NCI-H345 (cell line): ENCODE measurements around the gene YDJC.
"Not testable (repeated sequence)": the region's sequence is repeated elsewhere in the genome, so short reads cannot be mapped to it uniquely, and the experiment has no call there.

Experiments used
- DNase-seq: peaks from one replicate; lab custom pipeline; 2025; lab: John Stamatoyannopoulos, UW

The YDJC gene

GRCh38 chr22:21605887-21606564 is 23.8 kb downstream of the YDJC start:
- DNase-seq = no peak

- DNase-seq = no peak
These were observed 25.8 kb downstream of the YDJC start for GRCh38 chr22:21603973-21604372.

DNA sequence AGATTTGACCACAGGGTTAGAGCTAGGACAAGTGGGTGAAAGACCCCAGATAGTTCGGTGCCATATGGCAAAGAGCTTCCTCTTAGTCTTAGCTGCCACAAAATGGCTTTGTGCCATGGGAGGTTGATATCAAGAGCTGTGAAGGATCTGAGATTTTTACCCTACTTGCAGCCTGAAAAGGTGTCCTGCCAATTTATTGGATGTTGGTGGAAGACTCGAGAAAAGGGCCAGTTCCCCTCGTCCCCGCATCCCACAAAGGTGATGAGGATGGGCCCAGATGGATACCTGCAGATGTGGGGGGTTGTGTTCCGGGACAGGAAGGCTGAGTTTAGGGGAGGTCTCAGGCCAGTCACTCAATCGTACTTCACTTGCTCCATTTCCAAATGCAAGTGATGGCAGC is 27.2 kb downstream of the YDJC start:
- DNase-seq = no peak

- no peak for DNase-seq
These were observed 30.5 kb downstream of the YDJC start for GRCh38 chr22:21599053-21599893.

DNA sequence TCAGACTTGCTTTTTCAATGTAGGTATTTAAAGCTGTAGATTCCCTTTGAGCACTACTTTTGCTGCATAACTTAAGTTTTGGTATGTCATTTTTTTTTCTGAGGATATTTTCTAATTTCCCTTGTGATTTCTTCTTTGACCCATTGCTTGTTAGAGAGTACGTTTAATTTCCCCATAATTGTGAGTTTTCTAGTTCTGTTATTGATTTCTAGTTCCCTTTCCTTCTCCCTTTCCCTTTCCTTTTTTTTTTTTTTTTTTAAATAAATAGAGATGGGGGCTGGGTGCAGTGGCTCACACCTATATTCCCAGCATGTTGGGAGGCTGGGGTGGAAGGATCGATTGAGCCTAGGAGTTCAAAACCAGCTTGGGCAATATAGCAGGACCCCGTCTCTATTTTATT is 31.5 kb downstream of the YDJC start:
- no peak for DNase-seq

DNA sequence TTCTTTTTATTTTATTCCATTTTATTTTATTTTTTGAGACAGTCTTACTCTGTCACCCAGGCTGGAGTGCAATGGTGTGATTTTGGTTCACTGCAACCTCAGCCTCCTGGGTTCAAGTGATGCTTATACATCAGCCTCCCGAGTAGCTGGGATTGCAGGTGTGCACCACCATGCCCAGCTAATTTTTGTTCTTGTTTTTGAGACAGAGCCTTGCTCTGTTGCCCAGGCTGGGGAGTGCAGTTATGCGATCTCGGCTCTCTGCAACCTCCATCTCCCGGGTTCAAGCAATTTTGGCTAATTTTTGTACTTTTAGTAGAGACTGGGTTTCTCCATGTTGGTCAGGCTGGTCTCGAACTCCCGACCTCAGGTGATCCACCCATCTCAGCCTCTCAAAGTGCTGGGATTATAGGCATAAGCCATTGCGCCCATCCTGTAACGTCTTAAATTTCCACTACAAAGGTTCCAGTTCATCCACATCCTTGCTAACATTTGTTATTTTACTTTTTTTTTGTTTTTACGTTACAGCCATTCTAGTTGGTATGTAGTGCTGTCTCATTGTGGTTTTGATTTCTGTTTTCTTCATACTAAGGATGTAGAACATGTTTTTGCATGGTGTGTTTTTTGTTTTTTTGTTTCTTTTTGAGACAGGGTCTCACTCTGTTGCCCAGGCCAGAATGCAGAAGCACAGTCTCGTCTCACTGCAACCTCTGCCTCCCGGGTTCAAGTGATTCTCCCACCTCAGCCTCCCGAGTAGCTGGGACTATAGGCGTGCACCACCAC is 33.3 kb downstream of the YDJC start:
- not testable (repeated sequence) for DNase-seq

GRCh38 chr22:21594865-21595452 is 34.9 kb downstream of the YDJC start:
- no peak for DNase-seq

DNA sequence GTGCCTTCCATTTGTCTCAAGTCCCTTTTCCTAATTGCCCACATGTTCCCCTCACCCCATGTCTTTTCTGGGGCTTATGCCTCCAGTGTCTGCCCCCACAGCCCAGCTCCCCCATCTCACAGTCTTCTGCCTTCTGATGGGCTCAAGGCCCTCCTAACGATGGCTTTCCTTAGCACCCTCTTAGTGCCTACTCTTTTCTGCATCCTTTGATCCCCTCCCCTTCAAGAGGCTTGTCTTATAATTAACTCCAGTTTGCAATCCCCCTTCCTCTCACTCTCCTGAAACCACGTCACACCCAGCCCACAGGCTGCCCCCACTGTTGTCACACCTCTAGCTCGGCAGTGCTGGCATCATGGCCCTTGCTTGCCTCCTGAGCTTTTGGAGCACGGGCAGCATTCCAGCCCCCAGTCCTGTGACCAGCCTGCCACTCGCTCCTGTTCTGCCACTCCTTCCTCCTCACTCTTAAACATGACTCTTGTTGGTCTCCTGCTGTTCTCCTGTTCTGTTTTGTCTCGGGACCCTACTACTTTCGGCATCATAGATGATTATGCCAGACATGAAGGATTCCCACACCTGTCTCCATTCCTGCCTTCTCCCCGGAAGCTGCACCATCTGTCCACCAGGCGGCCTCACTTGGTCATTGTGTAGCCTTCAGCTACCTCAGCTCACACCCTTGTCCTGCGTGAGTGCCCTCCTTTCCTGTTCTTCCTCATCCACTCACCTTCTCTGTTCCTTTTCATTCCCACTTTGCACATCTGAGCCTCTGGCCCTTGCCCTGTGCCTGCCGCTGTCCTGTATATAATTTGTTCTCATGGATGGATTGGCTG is 36.2 kb downstream of the YDJC start:
- no peak for DNase-seq

DNA sequence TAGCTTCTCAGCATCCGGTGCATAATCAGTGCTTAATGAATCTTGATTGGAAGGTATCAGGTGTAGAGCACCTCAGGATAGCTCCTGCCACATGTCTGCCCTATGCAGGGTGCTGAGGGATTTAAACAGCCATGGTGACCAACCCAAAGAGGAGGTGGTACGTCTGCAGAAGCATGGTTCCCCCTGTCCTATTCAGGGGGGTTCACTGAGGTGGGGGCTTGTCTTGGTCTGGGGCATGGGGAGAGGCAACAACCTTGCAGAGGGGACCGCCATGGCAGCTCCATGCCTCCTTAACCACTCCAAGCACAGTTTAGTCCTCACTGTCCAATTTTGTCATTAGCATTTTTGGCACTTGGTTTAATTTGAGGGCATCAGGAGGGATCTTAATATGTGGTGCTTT is 37.4 kb downstream of the YDJC start:
- no peak for DNase-seq

- DNase-seq = no peak
These were observed 38.1 kb downstream of the YDJC start for GRCh38 chr22:21591695-21592094.

- no peak for DNase-seq
These were observed 38.8 kb downstream of the YDJC start for GRCh38 chr22:21590809-21591641.

GRCh38 chr22:21589396-21589795 is 40.4 kb downstream of the YDJC start:
- DNase-seq = no peak

- no peak for DNase-seq
These were observed 41.8 kb downstream of the YDJC start for GRCh38 chr22:21587803-21588611.

DNA sequence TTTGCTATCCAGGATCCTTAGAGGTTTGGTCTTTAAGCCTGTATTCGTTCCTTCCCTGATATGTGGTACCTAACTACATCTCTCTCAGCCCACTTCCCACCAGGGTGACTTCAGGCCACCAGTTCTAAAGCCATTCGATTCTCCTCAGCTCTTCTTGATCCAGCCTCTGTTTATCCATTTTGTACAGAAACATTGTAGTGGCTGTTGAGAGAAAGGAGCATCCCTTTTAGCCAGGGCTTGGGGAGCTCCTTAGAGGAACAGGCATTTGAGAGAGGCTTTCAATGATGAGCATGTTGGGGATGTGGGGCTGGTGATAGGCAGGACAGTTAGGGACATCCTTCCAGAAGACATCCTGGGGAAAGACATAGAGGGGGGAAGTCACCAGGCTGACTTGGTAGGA is 44.4 kb downstream of the YDJC start:
- no peak for DNase-seq

- no peak for DNase-seq
These were observed 46.8 kb downstream of the YDJC start for GRCh38 chr22:21582801-21583740.

DNA sequence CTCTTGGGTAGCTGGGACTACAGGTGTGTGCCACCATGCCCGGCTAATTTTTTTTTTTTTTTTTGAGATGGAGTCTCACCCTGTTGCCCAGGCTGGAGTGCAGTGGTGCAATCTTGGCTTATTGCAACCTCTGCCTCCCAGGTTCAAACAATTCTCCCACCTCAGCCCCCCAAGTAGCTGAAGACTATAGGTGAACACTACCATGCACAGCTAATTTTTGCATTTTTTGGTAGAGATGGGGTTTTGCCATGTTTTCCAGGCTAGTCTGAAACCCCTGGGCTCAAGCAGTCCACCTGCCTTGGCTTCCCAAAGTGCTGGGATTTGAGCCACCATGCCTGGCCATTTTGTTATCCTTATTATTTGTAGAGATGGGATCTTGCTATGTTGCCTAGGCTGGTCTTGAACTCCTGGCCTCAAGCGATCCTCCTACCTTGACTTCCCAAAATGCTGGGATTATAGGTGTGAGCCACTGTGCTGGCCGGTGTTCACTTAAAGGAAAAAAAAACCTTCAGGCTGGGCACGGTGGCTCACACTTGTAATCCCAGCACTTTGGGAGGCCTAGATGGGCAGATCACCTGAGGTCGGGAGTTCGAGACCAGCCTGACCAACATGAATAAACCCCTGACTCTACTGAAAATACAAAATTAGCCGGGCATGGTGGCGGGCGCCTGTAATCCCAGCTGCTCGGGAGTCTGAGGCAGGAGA is 48.7 kb downstream of the YDJC start:
- not testable (repeated sequence) for DNase-seq

GRCh38 chr22:21580623-21581007 is 49.2 kb downstream of the YDJC start:
- not testable (repeated sequence) for DNase-seq

- no peak for DNase-seq
These were observed 50.4 kb downstream of the YDJC start for GRCh38 chr22:21579474-21579851.
